Activated effector memory CD4-positive, alpha-beta T cell treated with anti-CD3 and anti-CD28 coated beads, Interleukin-2, amount 50 U/mL, for 16 hours (primary cell): ENCODE data around the gene SELENON.

ENCODE experiments used
- DNase-seq: peaks from one replicate; pipeline ENCODE4 v3.0.0-alpha.2; 2020

SELENON gene

DNA sequence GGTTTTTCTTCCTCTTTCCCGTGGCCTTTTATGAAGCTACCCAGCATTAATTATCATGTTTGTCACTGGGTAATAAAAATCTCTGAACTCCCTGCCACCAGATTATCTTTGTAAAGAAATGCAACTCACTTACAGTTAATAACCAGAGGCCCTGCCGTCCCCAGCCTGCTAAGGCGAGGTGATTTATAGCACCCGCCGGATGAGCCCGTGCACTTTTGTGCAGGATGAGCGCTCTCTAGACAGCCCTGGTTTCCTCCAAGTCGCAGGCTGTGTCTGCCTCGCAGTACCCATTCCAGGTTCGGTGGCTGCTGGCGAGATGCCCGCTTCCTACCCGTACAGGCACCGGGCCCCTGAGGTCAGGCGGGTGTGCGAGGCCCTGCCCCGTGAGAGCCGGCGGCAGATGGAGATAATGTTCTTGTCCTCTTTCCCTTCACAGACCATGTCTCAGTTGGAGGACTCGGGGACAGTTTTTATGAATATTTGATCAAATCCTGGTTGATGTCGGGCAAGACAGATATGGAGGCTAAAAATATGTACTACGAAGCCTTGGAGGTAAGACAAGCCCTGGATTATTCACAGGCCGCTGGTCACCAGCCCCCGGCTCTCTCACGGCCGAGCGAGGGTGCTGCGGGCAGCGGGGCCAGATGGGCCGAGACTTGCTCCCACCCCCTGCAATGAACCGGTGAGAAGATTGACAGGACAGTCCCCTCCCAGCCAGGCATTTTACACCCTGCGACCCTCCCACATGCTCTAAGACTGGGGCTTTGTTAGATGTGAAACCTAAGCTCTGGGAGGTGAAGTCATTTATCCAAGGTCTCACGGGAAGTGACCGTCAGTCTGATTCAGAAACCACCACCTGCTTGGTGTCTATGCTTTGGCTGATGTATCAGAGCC lies 28.5 kb upstream of the SELENON start:
- no peak for DNase-seq

DNA sequence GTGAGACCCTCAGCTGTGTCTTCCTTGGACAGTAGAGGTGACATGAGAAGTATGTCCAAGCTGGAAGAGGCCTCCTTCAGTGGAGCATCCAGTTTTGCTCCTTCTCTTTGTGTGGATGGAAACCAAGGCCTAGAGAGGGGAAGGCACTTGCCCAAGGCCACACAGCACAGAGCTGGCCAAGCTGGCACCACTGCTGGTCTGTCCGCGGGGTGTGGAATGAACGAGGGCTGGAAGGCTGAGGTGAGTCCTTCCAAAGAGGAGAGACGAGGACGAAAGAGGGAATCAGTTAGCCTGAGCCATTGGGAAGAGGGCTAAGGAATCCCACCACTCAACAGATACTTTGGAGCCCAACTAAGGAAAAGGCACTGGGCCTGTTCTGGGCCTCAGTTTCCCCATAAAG lies 27.8 kb upstream of the SELENON start:
- DNase-seq = no peak

DNA sequence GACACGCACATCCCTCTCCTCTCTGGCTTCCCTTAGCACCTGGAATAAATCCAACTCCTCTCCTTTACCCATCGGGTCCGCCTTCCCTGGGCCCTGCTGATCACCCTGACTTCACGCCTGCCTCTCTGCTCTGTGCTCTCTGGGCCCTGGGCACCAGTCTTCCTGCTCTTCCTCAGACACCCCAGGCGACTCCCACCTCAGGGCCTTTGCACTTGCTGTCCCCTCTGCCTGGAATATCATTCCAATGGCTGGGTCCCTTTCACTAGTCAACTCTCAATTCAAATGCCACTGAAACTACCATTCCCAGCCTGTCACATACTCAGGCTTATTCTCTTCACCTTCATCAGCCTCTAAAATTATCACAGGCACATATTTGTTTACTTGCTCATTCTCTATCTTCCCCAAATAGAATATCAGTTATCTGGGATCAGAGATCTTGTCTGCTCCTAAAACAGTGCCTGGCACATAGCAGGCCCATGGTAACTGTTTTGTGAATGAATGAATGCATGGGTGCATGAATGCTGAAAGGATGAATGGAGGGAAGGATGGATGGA lies 27.2 kb upstream of the SELENON start:
- DNase-seq = no peak

DNA sequence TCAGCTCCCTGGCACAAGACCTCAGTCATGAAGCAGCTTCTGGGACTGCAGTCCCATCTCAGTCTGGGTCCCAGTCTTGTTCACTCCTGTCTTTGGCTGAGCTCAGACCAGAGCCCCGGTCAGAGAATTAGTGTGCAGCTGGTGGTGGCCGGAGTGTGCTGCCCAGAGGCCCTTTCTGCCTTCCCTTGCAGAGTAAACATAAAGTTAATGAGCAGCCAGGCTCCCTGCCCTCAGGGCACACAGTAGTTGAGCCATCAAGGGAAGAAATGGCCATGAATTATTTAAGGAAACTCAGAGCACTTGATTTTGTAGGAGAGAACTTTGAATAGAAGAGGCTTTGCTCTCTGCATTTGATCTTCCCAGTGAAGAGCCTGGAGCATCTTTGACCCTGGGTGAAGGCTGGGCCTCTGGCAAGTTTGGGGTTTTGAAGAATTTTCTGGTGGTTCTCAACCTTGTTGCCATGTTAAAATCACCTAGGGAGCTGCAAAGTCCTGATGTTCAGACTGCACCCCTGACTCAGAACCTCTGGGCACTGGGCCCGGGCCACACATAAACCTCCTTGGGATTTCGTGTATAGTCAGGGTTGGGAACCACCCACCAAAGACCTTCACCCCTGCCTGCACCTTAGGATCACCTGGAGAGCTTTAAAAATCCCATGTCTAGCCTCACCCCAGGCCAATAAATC lies 26.4 kb upstream of the SELENON start:
- DNase-seq = no peak

DNA sequence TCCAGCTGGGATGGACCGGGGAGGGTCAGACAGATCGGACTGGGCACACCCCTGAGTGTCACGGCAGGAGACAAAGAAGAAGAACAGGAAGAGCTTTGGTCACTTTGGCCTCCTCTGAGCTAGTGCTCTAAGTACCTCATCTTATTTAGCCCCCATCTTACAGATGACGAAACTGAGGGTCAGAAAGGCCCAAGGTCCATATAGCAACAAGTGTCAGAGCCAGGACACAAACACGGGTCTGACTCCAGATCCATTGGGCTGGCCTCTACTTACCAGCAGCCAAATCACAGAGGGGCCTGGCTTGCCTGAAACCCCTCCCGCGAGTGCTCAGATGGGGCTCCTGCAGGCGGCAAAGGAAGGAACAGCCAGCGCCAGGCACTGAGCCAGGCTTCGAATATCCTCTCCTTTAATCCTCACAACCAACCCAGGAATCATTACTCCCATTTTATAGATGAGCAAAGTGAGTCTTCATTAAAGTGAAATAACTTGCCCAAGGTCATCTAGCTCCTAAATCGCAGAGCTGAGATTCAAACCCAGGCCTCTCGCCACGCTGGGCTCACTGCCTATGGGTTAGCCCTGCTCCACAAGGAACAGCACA lies 25.7 kb upstream of the SELENON start:
- DNase-seq = no peak

DNA sequence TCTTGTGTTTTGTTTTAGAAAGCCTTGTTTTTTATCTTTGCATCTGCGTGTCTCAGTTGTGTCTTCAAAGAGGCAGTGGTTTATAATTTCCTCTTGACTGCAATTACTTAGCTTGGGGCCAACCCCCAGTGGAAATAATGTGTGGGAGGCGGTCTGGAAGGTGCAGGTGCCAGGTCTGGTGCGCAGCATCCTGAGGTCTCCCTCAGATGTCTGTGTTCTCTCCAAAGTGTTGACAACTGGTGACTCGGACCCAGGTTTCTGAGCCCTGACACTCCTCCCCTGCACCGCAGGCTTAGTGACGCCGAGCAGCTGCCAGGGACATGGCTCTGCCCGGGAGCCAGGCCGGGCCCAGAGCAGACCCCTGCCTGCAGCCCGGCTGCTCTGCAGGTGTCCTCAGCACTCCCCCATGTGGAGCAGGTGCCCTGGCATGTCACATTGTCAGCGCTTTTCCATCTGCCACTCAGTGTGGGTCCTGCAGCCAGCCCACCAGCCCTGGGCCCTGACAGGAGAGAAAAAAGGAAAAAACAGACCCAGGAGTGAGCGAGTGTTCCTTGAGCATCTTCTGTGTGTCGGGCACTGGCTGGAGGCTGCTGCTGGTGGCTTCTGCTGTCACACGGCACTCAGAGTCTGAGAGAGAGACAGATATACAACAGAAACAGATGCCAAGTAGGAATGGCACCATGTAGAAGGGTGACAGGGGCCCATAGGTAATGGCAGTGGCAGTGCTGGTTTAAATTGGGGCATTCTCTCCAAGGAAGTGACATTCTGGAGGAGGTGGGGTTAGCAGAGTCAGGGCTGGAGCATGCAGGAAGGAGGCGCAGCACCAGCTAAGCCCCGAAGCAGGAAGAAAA lies 24.8 kb upstream of the SELENON start:
- DNase-seq = peak; percentile 93

DNA sequence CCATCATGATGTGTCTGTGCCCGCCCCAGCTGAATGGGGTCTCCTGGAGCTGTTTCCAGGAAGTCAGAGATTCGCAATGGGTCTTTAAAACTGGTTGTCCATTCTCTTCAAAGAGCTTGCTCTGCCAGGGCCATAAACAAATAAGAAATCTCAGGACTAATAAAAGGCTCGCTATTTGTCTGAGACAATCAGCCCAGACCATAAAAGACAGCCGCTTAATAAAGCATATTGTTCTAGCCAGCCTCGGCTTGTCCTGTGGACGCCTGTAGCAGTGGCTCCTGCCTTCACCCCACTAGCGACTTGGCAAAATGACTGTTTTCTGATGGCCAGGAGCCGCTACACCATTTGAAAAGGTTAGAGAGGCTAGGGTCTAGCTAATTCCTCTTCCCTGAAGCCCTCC lies 20.6 kb upstream of the SELENON start:
- DNase-seq = no peak

DNA sequence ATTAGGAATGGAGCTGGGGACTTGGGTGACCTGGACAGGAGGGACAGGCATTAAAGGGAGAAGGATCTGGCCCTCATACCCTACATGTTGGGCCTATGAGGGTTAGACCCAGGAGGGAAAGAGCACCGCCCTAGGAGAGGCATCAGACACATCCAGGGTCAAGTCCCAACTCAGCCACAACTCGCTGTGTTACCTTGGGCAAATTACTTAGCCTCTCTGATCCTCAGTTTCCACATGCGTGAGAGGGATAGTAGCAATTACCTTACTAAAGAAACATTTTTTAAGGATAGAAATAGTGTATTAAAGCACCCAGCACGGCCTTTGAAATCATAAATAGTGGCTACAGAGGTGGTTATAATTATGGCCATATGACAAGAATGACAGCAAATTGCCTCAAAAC lies 20.1 kb upstream of the SELENON start:
- DNase-seq = no peak

DNA sequence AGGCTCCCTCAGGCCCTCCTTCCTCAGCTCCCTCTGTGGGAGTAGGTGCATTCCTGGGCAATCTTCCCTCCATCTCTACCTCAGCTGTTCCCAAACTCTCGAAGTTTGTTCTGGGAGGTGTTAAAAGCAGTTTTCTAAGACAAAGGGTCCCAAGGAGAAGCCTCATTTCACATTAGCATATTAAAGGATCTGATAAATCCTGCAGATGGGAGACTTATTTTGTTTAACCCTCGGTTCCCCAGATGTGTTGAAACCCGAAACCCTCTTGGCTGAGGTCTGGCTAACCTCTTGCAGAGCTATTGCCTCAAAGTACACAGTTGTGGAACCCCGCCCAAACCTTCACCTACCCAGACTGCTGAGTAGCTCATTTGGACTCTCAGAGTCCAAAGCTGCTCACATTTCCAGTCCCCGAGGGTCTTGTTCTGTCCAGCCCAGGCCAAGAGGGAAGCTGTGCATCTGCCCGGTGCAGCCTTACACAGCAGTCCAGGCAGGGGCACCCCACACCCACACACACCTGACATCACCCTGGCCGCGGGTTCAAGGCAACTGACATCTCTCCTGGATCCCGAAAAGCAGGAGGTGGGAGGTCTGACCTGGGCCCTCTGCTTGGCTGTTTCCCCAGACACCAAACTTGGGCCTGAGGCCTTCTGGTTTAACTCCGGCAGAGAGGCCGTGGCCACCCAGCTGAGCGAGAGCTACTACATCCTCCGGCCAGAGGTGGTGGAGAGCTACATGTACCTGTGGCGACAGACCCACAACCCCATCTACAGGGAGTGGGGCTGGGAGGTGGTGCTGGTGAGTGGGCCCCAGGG lies 19.5 kb upstream of the SELENON start:
- DNase-seq = no peak

DNA sequence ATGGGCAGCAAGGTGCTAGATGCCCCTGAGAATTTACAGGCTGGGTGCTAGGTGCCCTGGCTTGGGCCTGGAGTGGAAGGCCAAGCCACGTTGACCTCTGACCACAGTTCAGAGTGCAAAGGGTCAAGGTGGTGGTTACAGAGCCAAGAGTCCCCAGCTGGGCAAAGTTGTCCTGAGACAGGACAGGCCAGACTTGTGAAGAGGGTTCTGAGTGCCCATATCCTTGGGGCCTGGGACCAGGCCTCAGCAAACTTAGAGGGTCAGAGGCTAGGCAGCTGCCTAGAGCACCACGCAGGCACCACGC lies 18.9 kb upstream of the SELENON start:
- no peak for DNase-seq

DNA sequence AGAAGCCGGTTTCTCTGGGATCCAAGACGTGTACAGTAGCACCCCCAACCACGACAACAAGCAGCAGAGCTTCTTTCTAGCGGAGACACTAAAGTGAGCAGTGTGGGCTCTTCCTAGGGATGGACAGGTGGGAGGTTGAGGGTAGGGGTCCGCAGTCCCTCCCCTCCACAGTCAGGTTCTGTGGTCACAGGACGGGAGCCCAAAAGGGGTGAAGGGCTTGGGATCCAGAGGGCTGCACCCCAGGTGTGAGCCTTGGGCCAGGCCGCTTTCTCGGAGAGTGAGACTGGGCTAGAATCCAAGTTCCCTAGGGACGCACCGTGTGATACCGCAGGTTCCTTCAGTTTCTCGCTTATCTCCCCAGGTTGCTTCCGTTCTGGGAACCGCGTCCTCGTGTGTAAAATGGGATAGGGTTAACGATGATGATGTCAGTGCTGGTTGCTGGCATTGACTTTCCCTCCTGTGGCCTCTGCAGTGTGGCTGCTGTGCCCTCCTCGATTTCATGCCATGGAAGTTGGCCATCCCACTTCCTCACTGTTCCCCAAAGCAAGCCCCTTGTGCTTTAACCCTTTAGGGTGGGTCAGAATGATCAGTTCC lies 17.3 kb upstream of the SELENON start:
- no peak for DNase-seq

DNA sequence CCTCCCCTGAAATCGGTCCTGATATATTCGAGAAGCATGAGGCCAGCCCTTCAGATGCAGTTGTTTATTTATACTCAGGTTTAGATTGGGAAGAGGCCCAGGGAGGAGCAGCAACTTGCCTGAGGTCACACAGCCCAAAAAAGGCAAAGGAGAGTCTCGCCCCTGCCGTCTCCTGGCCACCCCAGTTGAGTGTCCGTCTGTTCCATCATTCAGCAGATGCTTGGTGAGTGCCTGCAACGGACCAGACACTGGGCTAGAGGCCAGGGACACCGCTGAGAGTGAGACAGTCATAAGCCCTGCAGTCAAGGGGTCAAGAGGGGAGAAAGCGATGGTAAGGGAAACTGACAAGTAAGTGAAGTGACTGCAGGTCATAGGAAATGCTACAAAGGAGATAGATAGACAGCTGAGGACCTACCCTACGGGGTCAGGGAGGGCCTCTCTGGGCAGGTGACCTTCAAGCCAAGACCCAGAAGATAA lies 15.4 kb upstream of the SELENON start:
- DNase-seq = no peak

DNA sequence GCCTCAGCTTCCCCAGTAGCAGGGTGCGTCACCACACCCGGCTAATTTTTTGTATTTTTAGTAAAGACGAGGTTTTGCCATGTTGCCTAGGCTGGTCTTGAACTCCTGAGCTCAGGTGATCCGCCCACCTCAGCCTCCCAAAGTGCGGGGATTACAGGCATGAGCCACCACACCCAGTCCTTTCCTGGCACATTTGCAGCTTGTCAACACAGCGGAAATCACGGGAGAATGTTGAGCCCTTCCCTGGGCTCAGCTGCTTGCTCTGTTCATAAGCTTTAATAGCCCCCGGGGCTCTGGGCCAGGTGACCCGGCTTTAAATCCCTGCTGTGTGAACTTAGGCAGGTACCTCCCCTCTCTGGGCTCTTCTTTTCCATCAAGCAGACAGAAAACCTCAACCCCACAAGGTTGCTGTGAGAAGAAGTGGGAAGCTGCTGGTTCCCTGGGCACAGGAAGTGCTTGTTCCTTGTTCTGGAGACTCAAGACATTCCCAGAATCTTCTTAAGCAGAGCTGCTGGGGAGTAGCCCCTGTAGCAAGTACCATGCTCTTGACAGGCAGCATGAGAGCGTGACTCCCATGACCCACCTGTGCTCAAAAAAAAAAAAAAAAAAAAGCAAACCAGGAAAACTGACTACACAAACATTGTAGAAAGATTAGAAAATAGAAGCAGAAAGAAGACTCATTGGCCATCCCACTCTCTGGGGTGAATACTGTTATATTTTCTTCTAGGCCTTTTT lies 14.5 kb upstream of the SELENON start:
- DNase-seq = no peak

DNA sequence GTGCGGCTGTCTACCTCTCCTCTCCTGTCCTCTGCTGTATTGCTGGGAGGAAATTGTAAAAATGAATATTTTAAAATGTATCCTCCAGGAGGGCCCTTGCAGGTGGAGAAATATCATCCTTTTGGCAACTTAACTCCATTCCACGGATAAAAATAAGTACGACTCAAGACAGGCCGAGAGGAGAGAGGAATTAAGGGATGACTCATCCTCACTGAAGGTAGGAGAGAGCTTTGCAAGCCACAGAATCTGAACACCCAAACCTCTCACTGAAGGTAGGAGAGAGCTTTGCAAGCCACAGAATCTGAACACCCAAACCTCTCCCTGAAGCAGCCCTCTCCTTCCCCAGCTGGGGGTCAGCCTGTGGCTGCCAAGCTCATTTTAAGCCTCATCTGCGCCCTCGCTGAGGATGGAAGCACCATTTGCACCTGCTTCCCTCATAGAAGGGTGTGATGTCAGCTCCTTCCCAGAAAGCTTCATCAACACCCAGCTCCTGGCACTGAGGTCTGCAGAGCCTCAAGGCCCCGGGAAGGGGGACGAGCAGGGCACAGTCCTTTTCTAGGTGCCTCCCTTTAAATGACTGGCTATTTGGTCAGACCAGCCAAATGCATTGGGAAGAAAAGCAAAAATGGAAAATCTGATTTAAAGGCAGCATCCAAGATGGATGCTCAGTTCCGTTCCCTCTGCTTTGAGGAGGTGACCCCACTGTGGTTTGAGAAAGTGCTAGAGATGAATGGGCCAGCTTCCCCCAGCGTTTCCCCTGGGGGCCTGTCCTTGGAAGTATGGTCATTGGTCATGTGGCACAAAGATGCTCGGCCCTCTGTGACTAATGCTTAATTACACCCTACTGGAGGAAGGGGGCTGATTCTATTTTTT lies 12.9 kb upstream of the SELENON start:
- no peak for DNase-seq

DNA sequence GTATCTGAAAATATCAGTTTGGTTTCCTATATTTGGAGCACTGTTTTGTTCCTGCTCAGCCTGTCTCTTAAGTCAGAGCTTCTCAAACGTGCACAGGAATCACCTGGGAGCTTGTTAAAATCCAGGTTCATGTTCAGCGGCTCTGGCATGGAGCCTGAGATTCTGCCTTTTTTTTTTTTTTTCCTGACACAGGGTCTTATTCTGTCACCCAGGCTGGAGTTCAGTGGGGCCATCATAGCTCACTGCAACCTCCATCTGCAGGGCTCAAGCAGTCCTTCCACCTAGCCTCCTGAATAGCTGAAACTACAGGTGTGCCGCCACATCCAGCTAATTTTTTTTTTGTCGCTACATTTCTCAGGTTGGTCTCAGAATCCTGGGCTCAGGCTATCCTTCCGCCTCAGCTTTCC lies 12.2 kb upstream of the SELENON start:
- DNase-seq = no peak

DNA sequence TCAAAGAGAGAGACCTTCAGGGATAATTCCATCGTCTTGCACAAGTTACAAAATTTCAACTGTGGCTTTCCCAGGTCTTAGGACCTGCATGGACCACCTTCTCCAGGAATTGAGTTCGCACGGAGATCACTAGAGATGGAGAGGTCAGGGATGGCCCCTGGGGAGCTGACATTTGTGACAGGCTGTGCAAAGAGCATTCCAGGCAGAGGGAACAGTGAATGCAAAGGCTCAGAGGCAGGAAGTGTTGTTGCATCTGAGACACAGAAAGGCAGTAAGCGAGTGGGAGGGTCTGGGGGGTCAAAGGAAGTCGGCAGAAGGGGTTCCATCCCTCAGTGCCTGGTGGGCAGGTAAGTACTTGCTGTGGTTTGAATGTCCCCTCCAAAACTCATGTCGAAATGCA lies 9.5 kb upstream of the SELENON start:
- DNase-seq = no peak

DNA sequence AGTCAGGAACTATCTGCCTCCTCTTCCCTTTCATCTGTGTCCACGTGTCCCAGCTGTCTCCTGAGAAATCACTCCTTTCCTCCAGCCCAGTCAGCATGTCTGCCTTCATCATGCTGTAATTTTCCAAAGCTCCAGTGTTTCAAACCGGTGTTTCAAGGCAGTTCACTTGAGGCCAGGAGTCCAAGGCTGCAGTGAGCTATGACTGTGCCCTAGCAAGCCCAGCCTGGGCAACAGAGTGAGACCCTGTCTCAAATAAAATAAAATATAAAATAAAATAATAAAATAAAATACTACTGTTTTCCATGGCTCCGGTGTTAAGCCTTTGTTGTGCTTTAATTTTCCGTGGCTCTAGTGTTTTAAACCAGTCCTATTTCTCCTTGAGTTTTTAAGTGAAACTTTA lies 7.9 kb upstream of the SELENON start:
- no peak for DNase-seq

DNA sequence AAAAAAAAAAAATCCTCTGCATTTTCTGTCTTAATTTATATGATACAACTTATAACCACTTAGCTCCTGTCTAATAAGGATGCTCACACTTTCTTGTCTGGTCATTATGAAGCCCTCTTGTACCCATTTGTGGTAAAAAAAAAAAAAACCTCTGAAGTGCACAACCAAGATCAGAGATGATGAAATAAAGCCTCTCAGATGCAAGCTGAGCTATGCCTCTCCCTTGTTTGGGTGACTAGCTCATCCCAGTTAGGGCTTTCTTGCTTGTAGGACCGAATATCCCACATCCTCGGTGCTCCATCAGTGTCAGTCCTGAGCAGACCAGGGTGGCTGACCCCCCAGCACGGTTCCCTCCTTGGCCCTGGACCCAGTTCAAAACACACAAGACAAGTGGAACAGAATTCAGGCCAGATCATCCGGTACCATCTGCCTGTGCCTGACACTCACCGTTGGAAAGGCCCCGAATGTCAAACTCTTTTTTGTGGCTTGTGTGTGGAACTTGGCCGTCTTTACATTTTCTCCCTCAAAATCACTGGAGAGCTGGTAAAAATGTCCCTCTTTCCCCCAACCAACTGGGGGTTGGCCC lies 6.3 kb upstream of the SELENON start:
- no peak for DNase-seq

DNA sequence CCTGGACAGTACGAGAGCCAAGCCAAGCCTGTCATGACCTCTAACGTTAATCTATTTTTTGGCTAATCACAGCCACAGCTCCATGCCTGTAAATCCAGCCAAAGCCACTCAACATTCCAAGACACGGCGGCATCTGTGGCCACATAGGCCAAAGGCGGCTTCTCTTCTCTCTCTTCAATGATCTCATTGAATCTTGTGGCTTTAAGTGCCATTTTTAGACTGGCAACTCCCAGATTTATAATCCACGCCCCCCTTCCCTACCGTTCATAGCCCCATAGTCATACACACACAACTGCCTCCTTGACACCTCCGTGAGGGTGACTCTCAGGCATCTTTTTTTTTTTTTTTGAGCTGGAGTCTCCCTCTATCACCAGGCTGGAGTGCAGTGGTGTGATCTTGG lies 5.7 kb upstream of the SELENON start:
- DNase-seq = no peak
